Activated gamma-delta T cell (primary cell): ENCODE results near the gene PCCA.

Experiments used
- DNase-seq: peaks from one replicate; lab custom pipeline; 2025; lab: John Stamatoyannopoulos, UW

The PCCA gene

DNA sequence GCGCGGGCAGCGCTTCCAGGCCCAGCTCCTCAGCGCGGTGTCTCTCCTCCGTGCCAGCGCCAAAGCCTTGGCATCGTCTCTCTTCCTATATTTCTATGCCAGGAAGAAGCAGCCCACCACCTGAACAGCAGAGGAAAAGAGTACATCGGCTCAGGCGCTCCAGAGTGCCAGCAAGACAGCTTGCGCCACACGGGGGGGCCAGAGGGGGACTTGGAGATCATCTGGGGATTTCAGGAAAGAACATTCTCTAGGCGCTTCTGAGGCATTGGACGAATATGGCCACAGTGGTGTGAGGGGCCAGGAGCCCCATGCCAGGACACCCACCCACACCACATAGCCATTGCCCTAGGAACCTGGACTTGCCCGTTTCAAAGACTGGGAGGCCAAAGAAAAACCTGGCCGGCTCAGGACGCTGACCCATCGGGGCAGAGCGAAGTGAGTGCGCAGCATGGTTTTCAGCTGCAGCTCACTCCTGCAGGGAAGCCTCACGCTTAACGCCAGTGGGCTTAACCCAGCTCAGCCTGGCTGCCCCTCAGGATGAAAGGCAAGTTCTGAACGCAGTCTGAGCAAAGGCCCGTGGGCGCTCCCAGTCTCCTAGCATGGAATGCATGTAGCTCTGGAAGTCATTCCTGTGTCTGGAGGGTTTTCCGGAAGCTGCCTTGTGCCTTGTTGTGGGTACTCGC is 437.6 kb downstream of the PCCA start:
- no peak for DNase-seq

- DNase-seq = no peak
Measured at GRCh38 chr13:100527644-100528043, 438.8 kb downstream of the PCCA start.

- no peak for DNase-seq
Measured at GRCh38 chr13:100528353-100528752, 439.5 kb downstream of the PCCA start.

GRCh38 chr13:100528820-100529219 is 439.9 kb downstream of the PCCA start:
- DNase-seq = no peak

DNA sequence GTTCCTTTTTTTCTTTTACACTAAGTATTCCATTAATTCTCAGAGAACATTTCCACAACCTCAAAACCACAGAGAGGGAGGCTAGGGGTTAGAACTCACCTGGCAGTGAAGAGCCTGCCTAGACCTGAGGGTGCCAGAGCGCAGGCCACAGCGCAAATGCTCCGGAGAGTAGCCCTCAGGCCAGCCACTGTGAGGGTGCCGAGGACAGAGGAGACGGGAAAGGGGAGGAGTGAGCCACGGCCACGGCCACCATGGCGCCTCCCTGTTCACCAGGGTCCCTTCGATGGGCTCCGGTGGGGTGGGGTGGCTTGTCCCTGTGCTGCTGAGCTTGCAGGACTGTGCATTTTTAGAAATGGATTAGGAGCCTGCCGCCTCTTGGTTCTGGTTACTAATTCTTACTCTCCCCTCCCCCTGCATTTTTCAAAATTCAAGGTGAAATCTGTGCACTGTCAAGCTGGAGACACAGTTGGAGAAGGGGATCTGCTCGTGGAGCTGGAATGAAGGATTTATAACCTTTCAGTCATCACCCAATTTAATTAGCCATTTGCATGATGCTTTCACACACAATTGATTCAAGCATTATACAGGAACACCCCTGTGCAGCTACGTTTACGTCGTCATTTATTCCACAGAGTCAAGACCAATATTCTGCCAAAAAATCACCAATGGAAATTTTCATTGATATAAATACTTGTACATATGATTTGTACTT is 440.9 kb downstream of the PCCA start:
- DNase-seq = no peak

DNA sequence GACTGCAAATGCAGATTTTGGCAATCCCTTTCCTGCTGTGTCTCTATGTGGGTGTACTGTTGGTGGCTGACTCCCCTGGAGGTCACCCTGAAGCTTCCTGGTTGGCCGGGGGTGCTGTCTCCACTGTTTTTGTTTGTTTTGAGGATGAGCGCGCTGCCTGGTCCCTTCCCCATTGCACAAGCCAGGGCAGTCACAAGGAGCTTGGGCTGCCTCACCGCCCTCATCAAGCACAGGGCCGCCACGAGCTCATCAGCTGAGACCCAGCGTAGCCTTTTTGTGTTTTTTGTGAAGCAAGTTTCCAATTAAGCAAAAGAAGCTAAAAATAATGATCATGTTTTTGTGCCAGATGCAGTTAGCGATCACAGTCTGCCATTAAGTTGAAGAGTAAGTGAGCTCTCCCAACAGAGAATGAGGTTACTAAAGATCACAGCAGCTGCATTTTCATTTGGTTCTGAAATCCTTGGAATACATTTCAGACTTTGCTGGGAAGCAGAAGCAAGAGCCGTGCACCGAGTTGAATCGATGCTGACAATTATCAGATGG is 441.8 kb downstream of the PCCA start:
- no peak for DNase-seq

GRCh38 chr13:100532090-100532766 is 443.3 kb downstream of the PCCA start:
- DNase-seq = no peak

DNA sequence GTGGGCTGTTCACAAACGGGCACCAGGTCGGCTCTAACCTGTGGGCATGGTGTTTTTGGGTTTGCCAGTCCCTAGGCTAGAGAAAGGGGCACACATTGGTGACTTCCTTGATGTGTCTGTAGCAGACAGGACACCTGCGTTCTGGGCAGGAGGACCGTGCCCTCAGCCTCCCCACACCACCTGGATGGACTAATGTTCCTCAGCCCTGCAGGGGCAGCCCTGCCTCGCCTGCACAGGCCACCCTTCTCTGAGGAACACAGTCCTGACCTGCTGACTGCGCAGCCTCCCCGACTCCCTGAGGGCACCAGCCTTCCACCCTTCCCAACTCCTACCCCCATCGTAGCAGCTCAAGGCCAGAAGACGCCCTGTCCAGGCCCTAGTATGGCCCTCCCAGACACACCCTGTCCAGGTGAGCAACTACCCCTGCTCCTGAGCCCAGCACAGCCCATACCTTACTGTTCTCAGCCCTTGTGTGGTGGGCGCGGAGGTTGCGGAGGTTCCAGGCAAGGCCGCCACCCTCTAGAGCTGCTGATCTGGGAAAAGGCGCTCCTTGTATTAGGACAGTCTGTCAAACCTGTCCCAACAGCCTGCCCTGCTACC is 444.0 kb downstream of the PCCA start:
- DNase-seq = no peak

- no peak for DNase-seq
Measured at GRCh38 chr13:100533588-100534041, 444.7 kb downstream of the PCCA start.

DNA sequence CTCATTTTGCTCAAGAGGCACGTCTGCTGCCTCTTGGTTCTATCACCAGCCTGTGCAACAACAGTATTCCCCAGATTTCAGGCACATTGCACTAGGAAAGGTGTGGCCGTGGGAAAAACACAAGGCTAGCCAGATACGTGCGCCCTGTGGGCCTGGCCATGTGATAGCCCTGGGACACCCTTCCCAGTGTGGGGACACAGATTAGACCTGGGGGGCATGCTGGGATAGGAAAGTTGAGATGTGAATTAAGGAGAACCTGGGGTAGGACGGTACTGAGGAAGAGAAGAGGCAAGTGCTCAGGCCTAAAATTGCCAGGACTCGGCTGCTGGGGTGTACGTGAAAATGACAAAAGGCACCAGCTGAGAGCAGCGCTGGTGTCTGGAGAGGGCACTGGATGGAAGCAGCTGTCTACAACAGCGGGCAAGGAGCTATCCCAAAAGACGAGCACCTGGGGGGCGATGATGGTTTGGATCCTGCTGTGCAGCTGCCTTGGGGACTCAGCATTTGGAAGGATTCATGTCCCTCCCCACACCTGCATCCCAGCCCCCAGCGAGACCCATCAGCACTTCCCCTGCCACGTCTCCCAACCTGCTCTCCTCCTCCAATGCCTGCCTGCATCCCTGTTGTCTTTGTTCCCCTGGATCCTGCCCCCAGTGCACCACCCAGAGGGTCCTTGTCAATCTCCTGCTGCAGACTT is 445.4 kb downstream of the PCCA start:
- no peak for DNase-seq

GRCh38 chr13:100534911-100535310 is 446.0 kb downstream of the PCCA start:
- DNase-seq = no peak

GRCh38 chr13:100535426-100536135 is 446.7 kb downstream of the PCCA start:
- no peak for DNase-seq

DNA sequence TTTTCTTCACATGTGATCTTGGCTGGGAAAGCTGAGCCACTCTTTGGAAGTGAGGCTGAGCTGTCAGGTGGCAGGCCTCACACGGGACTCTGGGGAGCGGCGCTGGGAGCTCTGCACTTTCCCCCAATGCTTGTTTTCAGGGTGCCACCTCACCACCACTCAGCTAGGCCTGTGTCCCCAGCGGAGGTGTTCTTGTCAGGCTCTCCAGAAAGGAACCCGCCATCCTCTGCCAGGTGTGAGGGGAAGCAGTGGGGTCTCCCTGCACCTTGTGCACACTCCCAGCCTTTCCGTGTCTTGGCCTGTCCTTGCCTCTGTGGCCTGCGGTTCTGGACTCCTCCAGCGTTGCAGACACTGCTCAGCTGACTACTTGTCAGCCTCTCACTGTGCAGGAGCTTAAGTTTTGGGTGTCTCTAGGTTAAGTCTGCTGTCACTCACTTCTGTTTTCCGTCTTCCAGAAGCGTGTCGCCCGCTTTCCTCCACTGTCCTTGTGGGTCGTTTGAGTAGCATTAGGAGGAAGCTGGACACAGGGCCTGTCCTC is 447.8 kb downstream of the PCCA start:
- no peak for DNase-seq

GRCh38 chr13:100537486-100537885 is 448.6 kb downstream of the PCCA start:
- no peak for DNase-seq

- DNase-seq = no peak
Measured at GRCh38 chr13:100537951-100538462, 449.1 kb downstream of the PCCA start.

- DNase-seq = no peak
Measured at GRCh38 chr13:100540621-100541020, 451.7 kb downstream of the PCCA start.

DNA sequence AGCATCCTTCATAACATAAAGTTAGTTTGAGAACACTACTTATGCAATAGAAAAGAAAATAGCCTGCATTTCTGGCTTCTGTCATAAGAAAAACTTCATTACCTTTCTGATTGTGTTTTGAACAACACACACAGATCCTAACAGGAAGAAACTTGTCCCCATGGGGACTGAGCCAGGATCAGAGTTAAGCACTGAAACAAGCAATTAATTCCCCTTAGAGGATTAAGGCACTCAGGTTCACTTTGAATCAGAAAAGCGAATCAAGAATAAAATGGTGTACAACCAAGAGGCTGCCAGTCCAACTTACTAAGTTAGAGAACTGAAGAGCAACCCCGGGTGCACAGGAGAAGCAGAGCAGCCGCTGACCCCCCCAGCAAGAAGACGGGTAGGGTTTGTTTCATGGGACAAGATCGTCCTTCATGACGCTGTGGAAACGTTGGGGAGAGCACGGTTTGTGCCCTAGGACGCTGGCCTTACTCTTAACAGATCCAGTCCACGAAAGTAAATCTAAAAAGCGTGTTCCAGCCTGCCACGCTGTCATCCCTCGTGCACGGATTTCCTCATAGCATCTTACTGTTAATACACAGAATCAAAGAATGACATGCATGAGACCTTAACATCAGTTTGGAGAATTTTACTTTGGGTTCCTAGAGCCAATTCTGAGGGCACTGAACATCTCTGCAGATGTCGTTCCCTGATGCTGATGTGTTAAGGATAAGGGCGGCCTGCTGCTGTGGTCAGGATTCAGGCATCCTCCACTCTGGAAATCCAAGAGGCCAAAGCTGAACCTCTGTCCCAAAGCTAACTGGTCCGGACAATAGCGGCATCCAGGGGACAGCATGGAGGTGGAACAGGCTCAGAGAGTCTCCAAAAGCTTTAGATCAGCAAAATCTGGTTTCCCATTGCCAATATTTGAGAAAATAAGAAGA is 453.3 kb downstream of the PCCA start:
- DNase-seq = no peak

DNA sequence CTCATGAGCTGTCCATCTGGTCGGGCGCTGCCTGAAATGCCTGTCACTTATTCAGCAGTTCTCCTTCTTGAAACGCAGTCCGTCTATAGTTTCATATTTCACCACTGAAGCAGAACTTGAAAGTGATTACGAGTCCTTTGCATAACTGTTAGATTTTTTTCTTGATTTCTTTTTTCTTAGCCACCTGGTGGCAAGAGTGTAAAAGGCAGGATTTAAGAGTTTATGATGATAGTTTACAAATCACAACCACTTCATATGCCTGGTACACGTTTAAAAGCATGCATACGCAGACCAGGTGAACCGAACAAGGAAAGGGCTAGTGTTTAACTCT is 453.9 kb downstream of the PCCA start:
- DNase-seq = no peak

- no peak for DNase-seq
Measured at GRCh38 chr13:100543872-100544602, 455.1 kb downstream of the PCCA start.
